ENCODE data around the gene SMAD3.

GRCh38 chr15:67086637-67086914 lies 21.2 kb downstream of the SMAD3 start:
- no peak for TF ChIP-seq CTCF (IDR thresholded peaks at IDR 0.05)
- no peak for TF ChIP-seq POLR2A (IDR thresholded peaks at IDR 0.05)
